K562 treated with DMSO at 1 percent for 4 hours (cell line): ENCODE results near the gene PLCB3. TPM values are rescaled to one million over a fixed set of nuclear protein-coding genes. Genes with fewer than 3 reads are reported as not detected.

Source experiments
- total RNA-seq: library from RNA; unstranded; fragments of 300-600 nt; gene quantifications from 2 replicates; pipeline ENCODE4 v1.2.3, GENCODE V29; 2022; ENCODE audit not compliant: insufficient read depth

Gene PLCB3
- total RNA-seq: 26.1 and 27.4 TPM in 2 replicates

GRCh38 chr11:64251016-64251752 lies at the start of gene PLCB3:
TSS of gene PLCB3 (plus strand) at chr11:64251530. CDS start at chr11:64251650, 120 bp downstream.

GRCh38 chr11:64206457-64207255 lies 44.7 kb upstream of the PLCB3 start, which contains the start of gene FERMT3:
TSS of gene FERMT3 (plus strand) at chr11:64206721. CDS start at chr11:64207365, 644 bp downstream.

GRCh38 chr11:64225608-64226506 lies 25.5 kb upstream of the PLCB3 start, which contains the start of the genes NUDT22 and TRPT1:
TSS of gene NUDT22 (plus strand) at chr11:64226274. CDS start at chr11:64226653, 379 bp downstream.
TSS of gene TRPT1 (minus strand) at chr11:64226186. CDS start at chr11:64225860, 326 bp downstream.

GRCh38 chr11:64230171-64230984 lies 21.0 kb upstream of the PLCB3 start, which contains the start of gene DNAJC4:
TSS of gene DNAJC4 (plus strand) at chr11:64230548. CDS start at chr11:64230855, 307 bp downstream.

GRCh38 chr11:64233913-64234586 lies 17.3 kb upstream of the PLCB3 start, which contains the start of gene VEGFB:
TSS of gene VEGFB (plus strand) at chr11:64234584. CDS start at chr11:64234834, 250 bp downstream.

GRCh38 chr11:64240435-64241240 lies 10.7 kb upstream of the PLCB3 start, which contains the start of gene FKBP2:
TSS of gene FKBP2 (plus strand) at chr11:64241095. CDS start at chr11:64242388, 1,293 bp downstream.

GRCh38 chr11:64246871-64247728 lies 4.2 kb upstream of the PLCB3 start, which contains the start of gene PPP1R14B:
TSS of gene PPP1R14B (minus strand) at chr11:64246943. CDS start at chr11:64246673, 270 bp downstream.

GRCh38 chr11:64284048-64284961 lies 33.0 kb downstream of the PLCB3 start, which contains the start of gene BAD:
TSS of gene BAD (minus strand) at chr11:64284665. CDS start at chr11:64284368, 297 bp downstream.

GRCh38 chr11:64284962-64285884 lies 33.9 kb downstream of the PLCB3 start, which contains the start of gene GPR137:
TSS of gene GPR137 (plus strand) at chr11:64285848. CDS start at chr11:64286525, 677 bp downstream.

GRCh38 chr11:64291262-64291751 lies 40.0 kb downstream of the PLCB3 start, which contains the start of gene KCNK4:
TSS of gene KCNK4 (plus strand) at chr11:64291302. CDS start at chr11:64293019, 1,717 bp downstream.

GRCh38 chr11:64299847-64300648 lies 48.7 kb downstream of the PLCB3 start, which contains the start of gene CATSPERZ:
TSS of gene CATSPERZ (plus strand) at chr11:64300358. CDS start at chr11:64300411, 53 bp downstream.

GRCh38 chr11:64305075-64305690 lies 53.9 kb downstream of the PLCB3 start, which contains the start of gene ESRRA:
TSS of gene ESRRA (plus strand) at chr11:64305524. CDS start at chr11:64307180, 1,656 bp downstream.

GRCh38 chr11:64317325-64317960 lies 66.1 kb downstream of the PLCB3 start, which contains the start of gene TRMT112:
TSS of gene TRMT112 (minus strand) at chr11:64317559. CDS start at chr11:64317526, 33 bp downstream.

